Stimulated activated CD8-positive, alpha-beta memory T cell treated with anti-CD3 and anti-CD28 coated beads, Interleukin-15, amount 100 ng/mL, for 1 hour (primary cell): ENCODE data around the gene UBE2E1.

Experiments used
- DNase-seq: peaks from one replicate; pipeline ENCODE4 v3.0.0-alpha.2; 2020; ENCODE audit warnings: low read depth

UBE2E1 gene

GRCh38 chr3:23805633-23806533 is at the start of gene UBE2E1:
TSS of gene UBE2E1 (plus strand) at chr3:23805955. CDS start at chr3:23807270, 1,315 bp downstream.
- DNase-seq = peak; percentile 35

DNA sequence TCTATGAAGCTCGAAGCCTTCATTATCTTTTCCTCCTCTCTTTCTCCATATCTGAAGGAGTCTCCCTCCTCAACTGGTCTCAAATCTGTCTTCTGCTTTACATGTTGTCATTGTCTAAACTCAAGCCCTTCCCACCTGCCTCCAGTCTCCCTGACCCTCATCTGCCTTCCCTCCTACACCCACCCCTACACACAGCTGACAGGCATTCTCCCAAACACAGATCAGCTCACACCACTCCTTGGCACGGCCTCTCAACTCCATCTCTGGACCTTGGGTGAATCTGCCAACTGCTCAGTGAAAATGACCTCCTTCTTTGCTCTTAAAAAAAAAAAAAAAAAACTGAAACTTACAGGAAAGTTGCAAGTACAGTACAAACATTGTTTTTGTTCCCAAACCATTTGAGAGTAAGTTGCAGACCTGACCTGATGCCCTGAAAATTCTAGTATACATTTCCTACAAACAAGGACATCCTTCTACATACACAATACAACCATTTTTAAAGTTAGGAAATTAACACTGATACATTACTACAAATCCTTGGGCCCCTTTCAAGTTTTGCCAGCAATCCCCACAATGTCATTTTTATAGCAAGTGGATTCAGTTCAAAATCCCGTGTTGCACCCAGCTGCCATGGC is 49.4 kb upstream of the UBE2E1 start:
- no peak for DNase-seq

- no peak for DNase-seq
Measured at GRCh38 chr3:23758253-23758838, 47.4 kb upstream of the UBE2E1 start.

- no peak for DNase-seq
Measured at GRCh38 chr3:23760325-23760724, 45.4 kb upstream of the UBE2E1 start.

- DNase-seq = no peak
Measured at GRCh38 chr3:23760871-23761373, 44.8 kb upstream of the UBE2E1 start.

- no peak for DNase-seq
Measured at GRCh38 chr3:23761440-23761896, 44.3 kb upstream of the UBE2E1 start.

DNA sequence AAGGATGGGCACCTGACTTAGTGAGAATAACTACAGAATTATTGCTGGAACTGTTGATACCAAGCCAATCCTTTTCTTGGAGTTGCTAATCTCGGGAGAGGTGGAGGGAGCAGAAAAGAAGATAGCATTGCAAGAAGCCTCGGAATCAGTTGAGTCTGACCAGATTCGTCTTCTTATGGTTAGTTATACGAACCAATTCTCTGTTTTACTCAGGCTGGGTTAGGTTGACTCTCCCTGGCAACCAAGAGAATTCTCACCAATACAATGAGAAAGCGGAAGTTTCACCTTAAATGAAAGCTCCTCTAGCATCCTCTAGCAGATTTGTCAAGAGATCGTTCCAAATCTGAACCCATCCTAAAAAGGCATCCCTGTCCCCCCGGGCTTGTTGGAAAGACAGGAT is 43.5 kb upstream of the UBE2E1 start:
- no peak for DNase-seq

DNA sequence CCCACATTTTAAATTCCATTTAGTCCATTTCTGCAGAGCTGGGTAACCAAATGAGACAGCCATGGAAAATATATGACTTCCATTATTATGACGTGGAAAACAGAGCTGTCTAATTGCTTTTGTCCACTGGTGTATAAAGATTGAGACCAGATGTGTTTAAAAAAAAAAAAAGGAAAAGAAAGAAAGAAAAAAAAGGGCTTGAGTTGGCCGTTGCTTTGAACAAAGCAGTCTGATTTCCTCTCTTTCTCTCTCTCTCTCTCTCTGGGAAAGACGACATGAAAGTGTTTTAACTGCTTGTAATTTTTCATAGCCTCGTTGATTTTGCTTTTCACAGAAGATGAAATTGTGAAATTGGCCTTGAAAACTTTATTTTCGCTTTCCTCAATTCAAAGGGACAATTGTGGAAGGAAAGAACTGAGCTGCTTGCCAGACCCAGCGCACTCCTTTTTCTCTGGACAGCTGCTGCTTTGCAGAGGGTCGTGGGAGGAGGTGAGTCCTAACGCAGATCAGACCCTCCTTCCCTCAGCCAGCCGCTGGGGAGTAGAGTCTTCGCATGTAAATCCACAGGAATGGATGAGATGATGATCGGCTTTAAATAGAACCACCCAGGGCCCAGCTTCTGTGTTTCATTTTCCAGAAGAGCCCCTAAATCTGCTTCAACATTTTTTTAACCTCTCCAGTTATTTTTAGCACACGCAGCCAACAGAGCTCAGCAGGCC is 42.8 kb upstream of the UBE2E1 start:
- no peak for DNase-seq

DNA sequence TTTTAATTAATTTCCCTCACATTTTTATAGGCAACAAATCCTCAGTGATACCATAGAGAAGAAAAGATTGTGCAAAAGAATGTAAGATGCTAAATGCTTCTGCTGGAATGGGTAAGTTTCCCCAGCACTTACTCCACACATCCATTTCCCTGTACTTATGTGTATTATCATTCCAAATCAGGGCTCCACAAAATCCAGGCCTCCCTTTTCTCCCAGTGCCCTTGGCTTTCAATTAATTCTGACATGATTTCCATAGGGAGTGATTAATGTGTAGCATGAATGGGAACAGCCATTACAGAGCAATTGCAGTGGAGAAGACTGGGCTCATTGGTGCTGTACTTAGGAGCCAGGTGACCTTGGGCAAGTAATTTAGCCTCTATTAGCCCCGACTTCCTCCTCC is 41.3 kb upstream of the UBE2E1 start:
- DNase-seq = no peak

- no peak for DNase-seq
Measured at GRCh38 chr3:23767546-23767945, 38.2 kb upstream of the UBE2E1 start.

DNA sequence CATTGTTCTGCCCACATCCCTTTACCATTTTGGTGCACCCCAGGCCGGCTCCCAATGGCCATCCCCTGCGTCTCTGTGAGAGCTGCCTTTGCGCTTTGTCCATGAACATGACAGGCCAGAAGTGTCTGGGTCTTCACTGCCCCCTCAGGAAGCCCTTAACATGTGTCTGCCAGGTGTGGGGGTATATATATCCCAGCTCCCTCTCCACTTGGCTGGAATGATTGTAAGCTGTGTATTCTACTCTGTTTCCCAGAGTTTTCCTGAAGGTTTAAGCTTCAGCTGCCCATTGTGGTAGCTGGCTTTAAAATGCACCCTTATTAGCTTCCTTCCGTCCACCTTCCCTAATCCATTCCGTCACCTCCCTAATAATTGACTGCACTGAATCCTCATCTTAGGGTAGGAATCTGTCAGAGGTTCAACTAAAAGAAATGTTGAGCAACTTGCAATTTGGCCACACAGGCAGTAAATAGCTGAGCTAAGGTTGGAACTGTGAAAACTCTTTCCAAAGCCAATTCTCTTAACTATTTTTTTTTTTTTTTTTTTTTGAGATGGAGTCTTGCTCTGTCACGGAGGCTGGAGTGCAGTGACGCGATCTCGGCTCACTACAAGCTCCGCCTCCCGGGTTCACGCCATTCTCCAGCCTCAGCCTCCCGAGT is 30.4 kb upstream of the UBE2E1 start:
- no peak for DNase-seq

DNA sequence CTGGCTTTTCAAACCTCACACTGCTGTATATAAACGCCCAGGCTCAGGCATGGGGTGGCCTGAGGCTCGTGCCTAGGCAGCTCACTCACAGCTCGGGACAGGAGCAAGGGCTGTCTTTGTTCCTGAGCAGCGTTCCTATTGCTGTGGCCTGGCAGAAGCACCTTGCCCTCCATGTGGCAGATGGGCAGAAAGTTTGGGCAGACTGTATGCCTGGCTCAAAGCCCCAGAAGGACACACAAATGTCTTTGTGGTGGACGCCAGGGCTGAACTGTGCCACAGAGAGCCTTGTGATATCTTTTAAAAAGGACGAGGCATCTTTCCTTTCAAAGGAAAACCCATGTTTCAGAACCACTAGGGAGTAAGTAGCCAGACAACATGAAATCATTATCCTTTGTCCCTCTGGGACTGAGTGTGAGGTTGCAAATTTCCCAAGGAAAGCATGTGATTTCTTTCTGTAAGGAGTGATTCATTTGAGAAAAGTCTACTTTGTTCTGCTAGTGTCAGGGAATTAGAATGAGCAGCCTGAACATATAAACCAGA is 29.3 kb upstream of the UBE2E1 start:
- DNase-seq = no peak

GRCh38 chr3:23778446-23778845 is 27.3 kb upstream of the UBE2E1 start:
- no peak for DNase-seq

DNA sequence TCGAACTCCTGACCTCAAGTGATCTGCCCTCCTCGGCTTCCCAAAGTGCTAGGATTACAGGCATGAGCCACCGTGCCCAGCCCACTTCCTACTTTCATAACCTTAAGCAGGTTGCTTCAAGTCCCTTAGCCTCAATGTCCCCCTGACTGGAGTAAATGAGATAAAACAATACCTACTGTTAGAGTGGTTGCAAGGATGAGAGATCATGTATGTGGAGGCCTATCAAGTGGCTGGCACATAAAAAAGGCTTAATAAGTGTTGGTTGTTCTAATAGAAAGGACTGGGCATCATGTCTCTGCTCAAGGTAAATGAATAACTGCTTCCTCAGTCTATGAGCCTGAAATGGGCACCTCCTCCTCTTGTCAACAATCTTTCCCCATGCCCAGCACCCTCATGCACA is 25.9 kb upstream of the UBE2E1 start:
- no peak for DNase-seq

GRCh38 chr3:23781051-23781450 is 24.7 kb upstream of the UBE2E1 start:
- DNase-seq = no peak

GRCh38 chr3:23781871-23782270 is 23.9 kb upstream of the UBE2E1 start:
- DNase-seq = no peak

DNA sequence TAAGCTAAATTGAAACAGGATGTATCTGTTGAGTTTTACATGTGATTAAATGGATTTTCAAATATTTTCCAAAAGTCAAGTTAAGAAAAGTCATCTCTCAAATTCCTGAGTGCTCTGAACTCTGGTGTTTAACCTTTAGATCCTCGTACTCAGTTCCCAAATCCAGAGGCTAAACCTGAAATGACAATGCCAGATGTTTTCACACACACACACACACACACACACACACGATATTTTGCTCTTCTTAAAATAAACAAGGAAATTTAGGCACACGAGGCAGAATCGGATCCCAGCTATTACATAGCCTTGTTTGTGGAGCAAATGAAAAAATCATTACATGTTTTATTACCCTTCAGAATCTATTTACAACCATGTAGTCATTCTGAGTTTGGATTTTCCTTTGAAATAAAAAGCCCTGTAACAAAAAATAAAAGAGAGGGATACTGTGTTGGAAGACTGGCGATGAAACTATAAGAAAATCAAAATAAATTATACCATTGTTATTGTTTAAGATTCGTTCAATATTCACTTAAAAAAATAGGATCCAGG is 20.6 kb upstream of the UBE2E1 start:
- DNase-seq = no peak

DNA sequence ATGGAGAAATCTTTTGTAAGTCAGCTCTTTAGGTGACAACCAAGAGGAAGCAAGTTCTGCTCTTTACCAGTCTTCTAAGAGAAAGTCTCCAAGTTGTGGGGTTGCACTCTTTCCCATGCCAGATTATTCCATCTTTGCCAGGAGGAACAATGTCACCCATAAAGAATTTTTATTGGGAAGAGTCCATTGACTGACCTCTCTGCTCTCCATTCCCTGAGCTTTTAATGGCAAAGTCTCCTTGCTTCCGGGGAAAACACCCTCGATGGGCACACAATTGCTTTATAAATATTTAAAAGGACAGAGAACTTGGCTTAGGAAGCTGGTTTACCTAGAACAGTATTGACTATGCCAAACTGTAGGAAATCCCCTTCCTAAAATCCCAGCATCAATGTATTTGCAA is 19.9 kb upstream of the UBE2E1 start:
- no peak for DNase-seq

DNA sequence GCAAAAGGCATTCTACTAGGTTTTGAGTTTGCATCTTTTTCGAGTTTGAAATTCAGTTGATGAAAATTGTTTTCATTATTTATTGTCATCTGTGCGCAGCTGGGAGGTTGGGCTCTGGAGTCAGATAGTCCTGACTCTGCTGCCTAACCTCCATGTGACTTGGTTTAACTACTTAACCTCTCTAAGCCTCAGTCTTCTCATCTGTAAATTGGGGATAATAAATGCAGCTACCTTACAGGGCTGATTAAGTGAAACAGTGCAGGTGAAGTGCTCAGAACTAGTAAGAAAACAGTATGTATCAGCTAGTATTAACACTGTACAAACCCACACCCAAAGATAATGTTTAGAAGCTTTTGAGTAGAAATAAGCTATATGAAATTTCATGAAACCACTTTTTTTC is 14.1 kb upstream of the UBE2E1 start:
- no peak for DNase-seq

GRCh38 chr3:23793528-23794134 is 12.1 kb upstream of the UBE2E1 start:
- no peak for DNase-seq

GRCh38 chr3:23795096-23795495 is 10.7 kb upstream of the UBE2E1 start:
- no peak for DNase-seq
